ENCODE data around the gene ATF2.

The ATF2 gene

GRCh38 chr2:175030380-175031271 lies 137.4 kb downstream of the ATF2 start:
- in situ Hi-C loops (cut with HindIII; ENCODE audit: low sequenced_read_pairs), result no loop called here

DNA sequence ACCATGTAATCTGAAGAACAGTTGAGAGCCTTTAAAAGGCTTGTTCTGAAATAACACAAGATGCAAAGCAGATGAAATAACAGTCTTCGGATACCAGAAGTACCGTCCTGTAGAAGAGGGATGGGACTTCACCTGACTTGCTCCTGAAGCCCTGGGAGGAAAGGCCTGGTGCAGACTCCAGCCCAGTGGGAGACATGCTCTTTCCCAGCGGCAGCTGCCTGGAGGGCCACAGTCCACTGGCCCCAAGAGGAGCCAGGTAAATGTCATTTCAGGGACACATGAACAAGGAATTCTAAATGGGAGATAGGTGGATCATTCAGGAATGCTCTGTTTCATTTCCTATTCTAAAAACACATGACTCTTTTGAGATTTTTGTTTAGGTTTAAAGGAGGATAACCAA lies 140.2 kb downstream of the ATF2 start:
- in situ Hi-C loops (cut with HindIII; ENCODE audit: low sequenced_read_pairs), result no loop called here

DNA sequence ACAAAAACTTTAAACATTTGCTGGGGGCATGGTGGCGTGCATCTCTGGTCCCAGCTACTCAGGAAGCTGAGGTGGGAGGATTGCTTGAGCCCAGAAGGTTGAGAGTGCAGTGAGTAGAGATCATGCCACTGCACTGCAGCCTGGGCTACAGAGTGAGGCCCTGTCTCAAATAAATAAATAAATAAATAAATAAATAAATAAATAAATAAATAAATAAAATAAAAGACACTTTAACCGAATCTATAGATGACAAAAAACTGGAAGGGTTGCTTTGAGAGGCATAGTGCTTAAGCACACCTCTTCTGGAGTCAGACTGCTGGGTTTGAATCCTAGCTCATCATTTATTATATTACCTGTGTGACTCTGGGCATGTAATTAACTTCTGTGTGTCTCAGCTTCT lies 141.6 kb downstream of the ATF2 start:
- in situ Hi-C loops (cut with HindIII; ENCODE audit: low sequenced_read_pairs), result no loop called here

GRCh38 chr2:175025946-175026345 lies 142.1 kb downstream of the ATF2 start:
- in situ Hi-C loops (cut with HindIII; ENCODE audit: low sequenced_read_pairs), result no loop called here

DNA sequence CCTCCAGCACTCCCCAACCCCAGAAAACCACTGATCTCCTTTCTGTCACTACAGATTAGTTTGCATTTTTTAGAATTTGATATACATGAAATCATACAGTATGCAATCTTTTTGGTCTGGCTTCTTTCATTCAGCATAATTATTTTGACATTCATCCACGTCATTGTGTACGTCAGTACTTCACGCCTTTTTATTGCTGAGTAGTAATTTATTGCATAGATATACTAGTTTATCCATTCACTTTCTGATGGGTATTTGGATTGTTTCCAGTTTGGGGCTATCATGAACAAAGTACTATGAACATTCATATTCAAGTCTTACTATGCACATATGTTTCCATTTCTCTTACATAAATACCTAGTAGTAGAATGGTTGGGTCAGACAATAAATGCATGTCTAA lies 142.8 kb downstream of the ATF2 start:
- in situ Hi-C loops (cut with HindIII; ENCODE audit: low sequenced_read_pairs), result no loop called here

GRCh38 chr2:175022923-175023322 lies 145.1 kb downstream of the ATF2 start:
- in situ Hi-C loops (cut with HindIII; ENCODE audit: low sequenced_read_pairs), result no loop called here

Measured in endothelial cell of hepatic sinusoid (primary cell).